ENCODE data around the gene C5.

DNA sequence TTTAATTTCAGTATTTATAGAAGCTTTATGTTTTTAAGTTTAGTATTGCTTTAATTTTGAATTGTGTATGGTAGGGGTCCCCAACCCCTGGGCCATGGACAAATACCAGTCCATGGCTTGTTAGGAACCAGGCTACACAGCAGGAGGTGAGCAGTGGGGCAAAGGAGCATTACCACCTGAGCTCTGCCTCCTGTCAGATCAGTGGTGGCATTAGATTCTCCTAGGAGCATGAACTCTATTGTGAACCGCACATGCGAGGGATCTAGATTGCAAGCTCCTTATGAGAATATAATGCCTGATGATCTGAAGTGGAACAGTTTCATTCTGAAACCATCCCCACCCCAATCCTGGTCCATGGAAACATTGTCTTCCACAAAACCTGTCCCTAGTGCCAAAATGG is 1.9 kb downstream of the C5 start:
- TF ChIP-seq, protein P1, sequence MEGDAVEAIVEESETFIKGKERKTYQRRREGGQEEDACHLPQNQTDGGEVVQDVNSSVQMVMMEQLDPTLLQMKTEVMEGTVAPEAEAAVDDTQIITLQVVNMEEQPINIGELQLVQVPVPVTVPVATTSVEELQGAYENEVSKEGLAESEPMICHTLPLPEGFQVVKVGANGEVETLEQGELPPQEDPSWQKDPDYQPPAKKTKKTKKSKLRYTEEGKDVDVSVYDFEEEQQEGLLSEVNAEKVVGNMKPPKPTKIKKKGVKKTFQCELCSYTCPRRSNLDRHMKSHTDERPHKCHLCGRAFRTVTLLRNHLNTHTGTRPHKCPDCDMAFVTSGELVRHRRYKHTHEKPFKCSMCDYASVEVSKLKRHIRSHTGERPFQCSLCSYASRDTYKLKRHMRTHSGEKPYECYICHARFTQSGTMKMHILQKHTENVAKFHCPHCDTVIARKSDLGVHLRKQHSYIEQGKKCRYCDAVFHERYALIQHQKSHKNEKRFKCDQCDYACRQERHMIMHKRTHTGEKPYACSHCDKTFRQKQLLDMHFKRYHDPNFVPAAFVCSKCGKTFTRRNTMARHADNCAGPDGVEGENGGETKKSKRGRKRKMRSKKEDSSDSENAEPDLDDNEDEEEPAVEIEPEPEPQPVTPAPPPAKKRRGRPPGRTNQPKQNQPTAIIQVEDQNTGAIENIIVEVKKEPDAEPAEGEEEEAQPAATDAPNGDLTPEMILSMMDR (conservative IDR thresholded peaks at IDR 0.05 in 1 of 2, IDR thresholded peaks at IDR 0.05 in 1 of 2; ENCODE audit: extremely low read depth in 1 of 2, insufficient read depth in 1 of 2, low read depth in 1 of 2, low read length in 2 of 2): no peak
- no peak for TF ChIP-seq EZH2 (IDR thresholded peaks at IDR 0.05; ENCODE audit: borderline replicate concordance, low read length)
